ENCODE results near the gene WDR37.
A peak's percentile ranks its signal among the peaks of the same experiment; 100 is the strongest.
"Not testable (repeated sequence)": the region's sequence is repeated elsewhere in the genome, so short reads cannot be mapped to it uniquely, and the experiment has no call there.

Gene WDR37

GRCh38 chr10:1109795-1110673 is 53.8 kb downstream of the WDR37 start:
- DNase-seq: peak; percentile 2 to 19

- DNase-seq: no peak
Observed at GRCh38 chr10:1110674-1111119, 54.5 kb downstream of the WDR37 start.

- no peak for DNase-seq
Observed at GRCh38 chr10:1114315-1114714, 58.1 kb downstream of the WDR37 start.

- no peak for DNase-seq
Observed at GRCh38 chr10:1114719-1115606, 58.8 kb downstream of the WDR37 start.

GRCh38 chr10:1115607-1115955 is 59.4 kb downstream of the WDR37 start:
- no peak for DNase-seq

- no peak for DNase-seq
Observed at GRCh38 chr10:1116051-1116450, 59.9 kb downstream of the WDR37 start.

GRCh38 chr10:1116696-1117280 is 60.6 kb downstream of the WDR37 start:
- DNase-seq: no peak

GRCh38 chr10:1117651-1118050 is 61.5 kb downstream of the WDR37 start:
- DNase-seq: no peak

- DNase-seq: not testable (repeated sequence)
Observed at GRCh38 chr10:1118318-1118717, 62.1 kb downstream of the WDR37 start.

- DNase-seq: no peak
Observed at GRCh38 chr10:1119027-1119426, 62.8 kb downstream of the WDR37 start.

- DNase-seq: no peak
Observed at GRCh38 chr10:1119501-1119900, 63.3 kb downstream of the WDR37 start.

GRCh38 chr10:1120306-1120705 is 64.1 kb downstream of the WDR37 start:
- DNase-seq: no peak

GRCh38 chr10:1120801-1121211 is 64.6 kb downstream of the WDR37 start:
- DNase-seq: peak; percentile 6 to 37

GRCh38 chr10:1121271-1121970 is 65.2 kb downstream of the WDR37 start:
- no peak for DNase-seq

- no peak for DNase-seq
Observed at GRCh38 chr10:1122349-1122748, 66.2 kb downstream of the WDR37 start.

GRCh38 chr10:1123198-1123597 is 67.0 kb downstream of the WDR37 start:
- DNase-seq: no peak

GRCh38 chr10:1123972-1124371 is 67.8 kb downstream of the WDR37 start:
- DNase-seq: no peak

- no peak for DNase-seq
Observed at GRCh38 chr10:1124796-1125195, 68.6 kb downstream of the WDR37 start.

- DNase-seq: no peak
Observed at GRCh38 chr10:1126461-1126860, 70.3 kb downstream of the WDR37 start.

- DNase-seq: no peak
Observed at GRCh38 chr10:1127629-1128028, 71.4 kb downstream of the WDR37 start.

- DNase-seq: no peak
Observed at GRCh38 chr10:1128115-1128514, 71.9 kb downstream of the WDR37 start.

GRCh38 chr10:1128649-1129048 is 72.5 kb downstream of the WDR37 start:
- DNase-seq: no peak

GRCh38 chr10:1130226-1130625 is 74.0 kb downstream of the WDR37 start:
- DNase-seq: no peak
